ENCODE results near the gene SLC35A5. TPM values are rescaled to one million over a fixed set of nuclear protein-coding genes. Genes with fewer than 3 reads are reported as not detected.

The SLC35A5 gene, protein sequence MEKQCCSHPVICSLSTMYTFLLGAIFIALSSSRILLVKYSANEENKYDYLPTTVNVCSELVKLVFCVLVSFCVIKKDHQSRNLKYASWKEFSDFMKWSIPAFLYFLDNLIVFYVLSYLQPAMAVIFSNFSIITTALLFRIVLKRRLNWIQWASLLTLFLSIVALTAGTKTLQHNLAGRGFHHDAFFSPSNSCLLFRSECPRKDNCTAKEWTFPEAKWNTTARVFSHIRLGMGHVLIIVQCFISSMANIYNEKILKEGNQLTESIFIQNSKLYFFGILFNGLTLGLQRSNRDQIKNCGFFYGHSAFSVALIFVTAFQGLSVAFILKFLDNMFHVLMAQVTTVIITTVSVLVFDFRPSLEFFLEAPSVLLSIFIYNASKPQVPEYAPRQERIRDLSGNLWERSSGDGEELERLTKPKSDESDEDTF
- total RNA-seq, result 43.1 and 60.6 TPM in 2 replicates

DNA sequence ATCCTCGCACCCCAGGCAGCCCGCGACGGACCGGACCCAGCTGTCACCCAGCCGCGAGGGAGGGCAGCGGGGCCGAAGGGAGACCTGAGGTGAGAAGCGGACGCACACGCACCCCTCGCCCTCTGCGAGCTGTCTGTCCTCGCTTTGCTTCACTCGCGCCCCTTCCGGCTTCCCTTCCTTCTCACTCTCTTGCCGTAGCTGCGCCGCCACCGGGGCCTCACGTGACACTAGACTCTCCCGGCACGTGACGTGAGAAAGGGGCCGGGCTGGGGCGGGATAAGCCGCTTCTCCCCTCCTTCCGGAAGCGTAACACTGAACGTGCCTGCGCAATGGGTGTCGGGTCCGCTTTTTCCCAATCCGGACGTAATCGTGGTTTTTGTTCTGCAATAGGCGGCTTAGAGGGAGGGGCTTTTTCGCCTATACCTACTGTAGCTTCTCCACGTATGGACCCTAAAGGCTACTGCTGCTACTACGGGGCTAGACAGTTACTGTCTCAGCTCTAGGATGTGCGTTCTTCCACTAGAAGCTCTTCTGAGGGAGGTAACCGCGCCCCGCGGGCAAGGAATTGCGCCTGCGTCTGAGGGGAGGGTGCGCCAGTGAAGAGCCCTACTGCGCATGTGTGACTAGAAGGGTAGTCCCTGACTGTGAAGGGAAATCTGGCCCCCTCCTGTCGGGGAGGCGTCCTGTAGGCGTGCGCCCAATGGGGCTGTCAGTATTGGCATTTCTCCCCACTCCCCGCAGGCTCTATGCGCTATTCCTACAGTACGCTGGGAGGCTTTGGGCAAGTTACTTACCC lies at the start of gene SLC35A5, which contains the start of gene ATG3:
Gene SLC35A5, plus strand, starts transcription at position 312 of the 796 bp plus-strand sequence. CDS start 1,359 bp downstream, outside the sequence.
Gene ATG3, minus strand, starts transcription at position 229 of the 796 bp plus-strand sequence. CDS start 434 bp downstream, outside the sequence.

Other genes starting within 250 kb of the SLC35A5 start
- 10.2 and 14.7 TPM in 2 replicates for gene CD200, start 228.9 kb upstream of the SLC35A5 start, total RNA-seq
- under 0.01 TPM in 1 of 2 replicates, not detected in the other for gene BTLA, start 62.6 kb upstream of the SLC35A5 start, total RNA-seq
- gene ATG3, start 83 bp upstream of the SLC35A5 start, total RNA-seq, result 56.5 and 70.5 TPM in 2 replicates
- 12.7 and 21.9 TPM in 2 replicates for gene CCDC80, start 79.1 kb downstream of the SLC35A5 start, total RNA-seq